OCI-LY1 (cell line): Measurements from ENCODE around the gene FNDC3A.

ENCODE experiments used
- H2AFZ ChIP-seq: fragments of 200-600 bp; sonication (generic), shearing (Covaris generic); 2 replicates; pipeline ENCODE4 v1.6.0; 2014; ENCODE audit warnings: antibody characterized with exemption, mild to moderate bottlenecking, low read length
- H3F3A ChIP-seq: fragments of 200-600 bp; sonication (generic), shearing (Covaris generic); 2 replicates; pipeline ENCODE4 v1.6.0; 2014; ENCODE audit warnings: mild to moderate bottlenecking, antibody characterized with exemption, low read length, moderate library complexity; ENCODE audit not compliant: insufficient read depth
- H3K27ac ChIP-seq: fragments of 200-600 bp; sonication (generic); 2 replicates; pipeline ENCODE4 v1.5.1; 2014; ENCODE audit warnings: low read length, mixed run types, mild to moderate bottlenecking, low read depth; ENCODE audit not compliant: poor library complexity, severe bottlenecking
- H3K27me3 ChIP-seq: fragments of 200-600 bp; sonication (generic); 2 replicates; pipeline ENCODE4 v1.6.0; 2014; ENCODE audit warnings: antibody characterized with exemption, mild to moderate bottlenecking, low read length, moderate library complexity; ENCODE audit not compliant: insufficient read depth
- H3K36me3 ChIP-seq: fragments of 200-600 bp; sonication (generic); 2 replicates; pipeline ENCODE4 v1.6.1; 2014; ENCODE audit warnings: mild to moderate bottlenecking, antibody characterized with exemption, low read length, moderate library complexity, mixed read lengths; ENCODE audit not compliant: insufficient read depth
- H3K4me1 ChIP-seq: fragments of 200-600 bp; sonication (generic); 2 replicates; pipeline ENCODE4 v1.5.1; 2014; ENCODE audit warnings: mild to moderate bottlenecking, low read length, moderate library complexity; ENCODE audit not compliant: insufficient read depth, severe bottlenecking
- H3K4me2 ChIP-seq: fragments of 200-600 bp; sonication (generic), shearing (Covaris generic); 2 replicates; pipeline ENCODE4 v1.6.1; 2014; ENCODE audit warnings: low read length
- H3K4me3 ChIP-seq: fragments of 200-600 bp; sonication (generic); 2 replicates; pipeline ENCODE4 v1.5.1; 2014; ENCODE audit warnings: low read length, low read depth, mild to moderate bottlenecking, mixed read lengths; ENCODE audit not compliant: poor library complexity, severe bottlenecking
- H3K79me2 ChIP-seq: fragments of 200-600 bp; shearing (Covaris generic); 2 replicates; pipeline ENCODE4 v1.6.1; 2016; ENCODE audit warnings: mixed run types, low read length, mixed read lengths; ENCODE audit not compliant: insufficient read depth
- H3K9ac ChIP-seq: fragments of 200-600 bp; sonication (generic), shearing (Covaris generic); 2 replicates; pipeline ENCODE4 v1.6.1; 2014; ENCODE audit warnings: mild to moderate bottlenecking, low read length, mixed read lengths
- H3K9me2 ChIP-seq: fragments of 200-600 bp; sonication (generic), shearing (Covaris generic); 2 replicates; pipeline ENCODE4 v1.6.1; 2014; ENCODE audit warnings: low read depth, mild to moderate bottlenecking, low read length, mixed read lengths
- H3K9me3 ChIP-seq: fragments of 200-600 bp; shearing (Covaris generic); 2 replicates; pipeline ENCODE4 v1.6.1; 2014; ENCODE audit warnings: low read length, mixed read lengths
- H4K20me1 ChIP-seq: fragments of 200-600 bp; sonication (generic), shearing (Covaris generic); 2 replicates; pipeline ENCODE4 v1.6.0; 2016; ENCODE audit warnings: mild to moderate bottlenecking, low read length; ENCODE audit not compliant: insufficient read depth
- CTCF ChIP-seq: fragments of 200-600 bp; sonication (generic), shearing (Covaris generic); IDR thresholded peaks from 2 replicates; pipeline ENCODE4 v1.5.1; 2017; ENCODE audit warnings: mild to moderate bottlenecking, antibody characterized with exemption, low read length, moderate library complexity, mixed read lengths
- EZH2 ChIP-seq: fragments of 200-600 bp; sonication (generic), shearing (Covaris generic); IDR thresholded peaks from 2 replicates; pipeline ENCODE4 v1.8.0; 2017; ENCODE audit warnings: borderline replicate concordance, mixed run types, mild to moderate bottlenecking, antibody characterized with exemption, low read length, moderate library complexity, mixed read lengths

FNDC3A gene

GRCh38 chr13:48975856-48976575, at the start of gene FNDC3A:
Gene FNDC3A (plus strand): TSS chr13:48975912. CDS start chr13:49006191, 30,279 bp downstream.
- Histone ChIP-seq H3K27ac (peak within 1 kb of the TSS; percentile 65), H2AFZ (peak within 1 kb of the TSS; percentile 48), H3F3A (0 out of 2 replicates have a peak, but pooled peaks cover 2% of the 10 kb centered on the region), H3K27me3 (no peaks in the 10 kb centered on the region; the same call in 1 of the 2 replicates), H3K4me3 (peak within 1 kb of the TSS; percentile 73), H3K4me1 (peaks cover 33% of the 10 kb centered on the region), H3K4me2 (peak within 1 kb of the TSS; percentile 92), H3K79me2 (no peaks in the 10 kb centered on the region), H3K9me3 (peaks cover 15% of the 10 kb centered on the region), H3K36me3 (no peaks in the 10 kb centered on the region; the same call in 1 of the 2 replicates), H3K9ac (peak within 1 kb of the TSS; percentile 73), H4K20me1 (no peaks in the 10 kb centered on the region), H3K9me2 (no peaks in the 10 kb centered on the region)
- TF ChIP-seq EZH2: no peak
- TF ChIP-seq CTCF: peak; percentile 18; the same call in 1 of the 2 replicates

GRCh38 chr13:48928757-48929430, 46.8 kb upstream of the FNDC3A start:
- Histone ChIP-seq H3K4me1 (no peaks in the 10 kb centered on the region), H3K36me3 (no peaks in the 10 kb centered on the region), H3K79me2 (no peaks in the 10 kb centered on the region), H3K4me3 (no peak overlapping the region), H3K4me2 (no peak overlapping the region), H3K27me3 (no peaks in the 10 kb centered on the region), H2AFZ (no peak overlapping the region), H3K9ac (no peak overlapping the region), H3F3A (no peaks in the 10 kb centered on the region), H3K27ac (no peak overlapping the region), H4K20me1 (no peaks in the 10 kb centered on the region), H3K9me2 (no peaks in the 10 kb centered on the region), H3K9me3 (no peaks in the 10 kb centered on the region)
- TF ChIP-seq CTCF: no peak
- TF ChIP-seq EZH2: no peak

- TF ChIP-seq CTCF (no peak), EZH2 (no peak)
- Histone ChIP-seq H3K9me3 (no peaks in the 10 kb centered on the region), H3K4me3 (no peak overlapping the region), H3K4me1 (no peaks in the 10 kb centered on the region), H3K9ac (no peak overlapping the region), H4K20me1 (no peaks in the 10 kb centered on the region), H3K36me3 (no peaks in the 10 kb centered on the region), H3K79me2 (no peaks in the 10 kb centered on the region), H3K4me2 (no peak overlapping the region), H3F3A (no peaks in the 10 kb centered on the region), H3K27ac (no peak overlapping the region), H3K27me3 (no peaks in the 10 kb centered on the region), H3K9me2 (no peaks in the 10 kb centered on the region), H2AFZ (no peak overlapping the region)
These were observed 44.8 kb upstream of the FNDC3A start for GRCh38 chr13:48930918-48931317.
